Mesenchymal stem cell (in vitro differentiated cells and primary cell): ENCODE measurements around the gene TMEM168.
"Not testable (repeated sequence)": the region's sequence is repeated elsewhere in the genome, so short reads cannot be mapped to it uniquely, and the experiment has no call there.

ENCODE experiments used
- DNase-seq: peaks from one replicate; pipeline ENCODE4 v3.0.0-alpha.2; 2013
- H2AFZ ChIP-seq: one replicate; pipeline ENCODE4 v1.6.1; 2013; ENCODE audit warnings: low read depth, mild to moderate bottlenecking, control low read depth, inconsistent platforms, low read length, moderate library complexity
- H2AK5ac ChIP-seq: 2 replicates; pipeline ENCODE4 v1.6.1; 2013; ENCODE audit warnings: low read length, moderate library complexity, mild to moderate bottlenecking, inconsistent platforms; ENCODE audit not compliant: severe bottlenecking
- H2BK120ac ChIP-seq: one replicate; pipeline ENCODE4 v1.6.1; 2013; ENCODE audit warnings: low read depth, mild to moderate bottlenecking, inconsistent platforms, low read length, moderate library complexity
- H2BK12ac ChIP-seq, 2 experiments: one replicate each; pipeline ENCODE4 v1.6.1; 2013; ENCODE audit warnings: inconsistent platforms in 2 of 2, low read length in 2 of 2, mild to moderate bottlenecking in 2 of 2, moderate library complexity in 2 of 2, control low read depth in 1 of 2
- H2BK15ac ChIP-seq: one replicate; pipeline ENCODE4 v1.6.1; 2013; ENCODE audit warnings: mild to moderate bottlenecking, low read depth, inconsistent platforms; ENCODE audit not compliant: poor library complexity, severe bottlenecking
- H2BK5ac ChIP-seq: 2 replicates; pipeline ENCODE4 v1.6.1; 2013; ENCODE audit warnings: low read depth, mild to moderate bottlenecking, low read length, control low read depth, inconsistent platforms; ENCODE audit not compliant: poor library complexity, severe bottlenecking
- H3K14ac ChIP-seq, 2 experiments: one replicate each; pipeline ENCODE4 v1.6.1; 2013; ENCODE audit warnings: inconsistent platforms in 2 of 2, low read length in 2 of 2, control low read depth in 1 of 2, mild to moderate bottlenecking in 1 of 2, moderate library complexity in 1 of 2
- H3K18ac ChIP-seq, 2 experiments: one replicate each; pipeline ENCODE4 v1.6.1; 2013; ENCODE audit warnings: inconsistent platforms in 2 of 2, low read length in 2 of 2, control low read depth in 1 of 2, low read depth in 1 of 2, mild to moderate bottlenecking in 1 of 2
- H3K23ac ChIP-seq, 2 experiments: one replicate each; pipeline ENCODE4 v1.6.1; 2013; ENCODE audit warnings: inconsistent platforms in 2 of 2, low read length in 2 of 2, mild to moderate bottlenecking in 2 of 2, moderate library complexity in 2 of 2, control low read depth in 1 of 2
- H3K27ac ChIP-seq: 2 replicates; pipeline ENCODE4 v1.5.1; 2013; ENCODE audit warnings: mild to moderate bottlenecking, moderate library complexity, low read length, control low read depth, inconsistent platforms; ENCODE audit not compliant: poor library complexity, severe bottlenecking
- H3K27me3 ChIP-seq, 2 experiments: 2 replicates each; pipeline versions ENCODE4 v1.6.1 to v1.7.0; 2013; ENCODE audit warnings: low read length in 2 of 2, mild to moderate bottlenecking in 2 of 2, moderate library complexity in 2 of 2, control low read depth in 1 of 2, inconsistent platforms in 1 of 2; ENCODE audit not compliant: control insufficient read depth in 1 of 2, insufficient read depth in 1 of 2
- H3K36me3 ChIP-seq, 2 experiments: 2 replicates each; pipeline versions ENCODE4 v1.6.1 to v1.7.0; 2013; ENCODE audit warnings: low read length in 2 of 2, control low read depth in 1 of 2, inconsistent platforms in 1 of 2, low read depth in 1 of 2, mild to moderate bottlenecking in 1 of 2; ENCODE audit not compliant: insufficient read depth in 2 of 2, control insufficient read depth in 1 of 2
- H3K4ac ChIP-seq, 2 experiments: one replicate each; pipeline ENCODE4 v1.6.1; 2013; ENCODE audit warnings: inconsistent platforms in 2 of 2, low read length in 2 of 2, mild to moderate bottlenecking in 2 of 2, moderate library complexity in 2 of 2, control low read depth in 1 of 2, low read depth in 1 of 2
- H3K4me1 ChIP-seq: 2 replicates; pipeline ENCODE4 v1.6.1; 2013; ENCODE audit warnings: low read depth, low read length, control low read depth; ENCODE audit not compliant: control insufficient read depth, insufficient read depth
- H3K4me2 ChIP-seq: 2 replicates; pipeline ENCODE4 v1.6.1; 2013; ENCODE audit warnings: low read length, mild to moderate bottlenecking, inconsistent platforms; ENCODE audit not compliant: poor library complexity, severe bottlenecking
- H3K4me3 ChIP-seq, 2 experiments: 2 replicates each; pipeline versions ENCODE4 v1.5.1 to v1.7.0; 2013; ENCODE audit warnings: low read length in 2 of 2, mild to moderate bottlenecking in 2 of 2, control low read depth in 1 of 2, low read depth in 1 of 2; ENCODE audit not compliant: insufficient read depth in 1 of 2
- H3K79me1 ChIP-seq: replicated peaks from 2 replicates; pipeline ENCODE4 v1.6.1; 2013; ENCODE audit warnings: mild to moderate bottlenecking, control low read depth, low read length, inconsistent platforms; ENCODE audit not compliant: poor library complexity, severe bottlenecking
- H3K9ac ChIP-seq: 2 replicates; pipeline ENCODE4 v1.7.0; 2013; ENCODE audit warnings: mild to moderate bottlenecking, low read length, moderate library complexity
- H3K9me3 ChIP-seq: 2 replicates; pipeline ENCODE4 v1.7.0; 2013; ENCODE audit warnings: mild to moderate bottlenecking, low read length; ENCODE audit not compliant: control insufficient read depth
- H4K8ac ChIP-seq: one replicate; pipeline ENCODE4 v1.6.1; 2013; ENCODE audit warnings: inconsistent platforms, mild to moderate bottlenecking, low read length, moderate library complexity
- H4K91ac ChIP-seq: one replicate; pipeline ENCODE4 v1.6.1; 2013; ENCODE audit warnings: mild to moderate bottlenecking, low read length, inconsistent platforms
- WGBS: methylation state at CpG from one replicate; pipeline ENCODE4 v1.1.7; 2013; ENCODE audit warnings: mixed read lengths; 5-methylcytosine and 5-hydroxymethylcytosine counted together

The TMEM168 gene

DNA sequence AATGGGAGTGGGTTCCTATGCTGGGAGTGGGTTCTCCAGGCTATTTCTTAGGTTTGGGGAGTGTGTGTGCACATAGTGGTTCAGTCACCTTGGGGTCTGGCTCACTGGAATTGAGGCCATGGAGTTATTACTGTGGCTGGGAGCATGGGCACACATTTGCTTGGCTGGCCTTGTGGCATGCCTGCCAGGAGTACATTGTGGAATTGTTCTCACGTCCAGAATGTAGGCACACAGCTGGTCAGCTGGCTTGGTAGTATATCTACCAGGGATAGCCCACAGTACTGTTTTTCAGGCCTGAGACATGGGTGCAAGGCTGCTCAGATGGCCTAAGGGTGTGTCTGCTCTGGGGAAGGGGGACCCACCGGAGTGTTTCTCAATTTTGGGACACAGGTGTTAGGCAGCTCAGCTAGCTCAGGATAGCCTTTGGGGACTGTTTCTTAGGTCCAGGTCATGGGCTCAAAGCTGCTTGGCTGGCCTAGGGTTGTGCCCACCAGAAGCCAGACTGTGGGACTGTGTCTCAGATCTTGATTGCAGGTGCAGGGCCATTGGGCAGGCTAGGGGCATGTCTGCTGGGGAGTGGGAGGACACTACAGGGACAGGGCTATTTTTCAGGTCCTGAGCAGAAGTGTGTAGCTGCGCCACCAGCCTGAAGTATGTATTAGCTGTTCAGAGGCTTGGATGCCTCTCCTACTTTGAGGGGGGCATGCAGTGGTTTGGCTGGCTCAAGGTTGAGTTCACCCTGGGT, 50.6 kb downstream of the TMEM168 start:
- H2BK5ac ChIP-seq: no peak overlapping the region
- H2BK12ac ChIP-seq: no peak overlapping the region
- no peak overlapping the region for H3K4me3 ChIP-seq
- no peak overlapping the region for H3K23ac ChIP-seq
- H3K9ac ChIP-seq: no peak overlapping the region
- no peak overlapping the region for H2BK15ac ChIP-seq
- H2AK5ac ChIP-seq: no peak overlapping the region
- no peak overlapping the region for H3K4ac ChIP-seq
- peaks cover 29% of the 10 kb centered on the region for H3K9me3 ChIP-seq
- H3K27ac ChIP-seq: no peak overlapping the region
- H2BK120ac ChIP-seq: no peak overlapping the region
- H2AFZ ChIP-seq: no peak overlapping the region
- no peak overlapping the region for H4K91ac ChIP-seq
- H3K79me1 ChIP-seq: no peaks in the 10 kb centered on the region
- H3K14ac ChIP-seq: no peak overlapping the region
- H3K4me1 ChIP-seq: no peaks in the 10 kb centered on the region
- WGBS: 68% methylated on average over 3 of the region's 3 CpGs
- H3K36me3 ChIP-seq: no peaks in the 10 kb centered on the region
- H4K8ac ChIP-seq: no peak overlapping the region
- no peak overlapping the region for H3K18ac ChIP-seq
- no peak overlapping the region for H3K4me2 ChIP-seq
- no peak for DNase-seq
- H3K27me3 ChIP-seq: no peaks in the 10 kb centered on the region

DNA sequence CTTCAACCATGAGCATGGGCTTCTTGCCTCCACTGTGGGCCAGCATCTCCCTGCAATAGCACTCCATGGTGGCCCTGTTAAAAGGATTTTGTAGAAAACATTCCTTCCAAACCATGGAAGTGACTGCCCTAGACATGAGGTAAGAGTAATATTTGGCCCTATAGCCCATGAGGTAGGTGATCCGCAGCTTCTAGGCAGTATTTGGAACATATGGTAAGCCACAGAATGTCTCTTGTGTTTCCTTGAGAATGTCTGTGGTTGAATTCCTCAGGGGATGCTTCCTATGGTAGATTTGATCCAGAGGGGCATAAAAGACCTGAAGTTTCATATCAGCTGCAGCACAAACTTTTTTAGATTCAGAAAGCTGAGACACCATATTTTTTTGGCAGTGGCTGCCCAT, 54.9 kb downstream of the TMEM168 start:
- Histone ChIP-seq H2BK120ac (no peak overlapping the region), H3K36me3 (no peaks in the 10 kb centered on the region), H3K27ac (no peak overlapping the region), H3K23ac (no peak overlapping the region), H3K4me2 (no peak overlapping the region), H2BK12ac (no peak overlapping the region), H4K91ac (no peak overlapping the region), H4K8ac (no peak overlapping the region), H3K9me3 (peaks cover 33% of the 10 kb centered on the region), H3K27me3 (no peaks in the 10 kb centered on the region), H3K79me1 (no peaks in the 10 kb centered on the region), H2AK5ac (no peak overlapping the region), H3K4ac (no peak overlapping the region), H2BK15ac (no peak overlapping the region), H2AFZ (no peak overlapping the region), H2BK5ac (no peak overlapping the region), H3K4me3 (no peak overlapping the region), H3K18ac (no peak overlapping the region), H3K14ac (no peak overlapping the region), H3K9ac (no peak overlapping the region), H3K4me1 (no peaks in the 10 kb centered on the region)
- DNase-seq: no peak
- WGBS: 83% methylated on average over 1 of the region's 1 CpG

DNA sequence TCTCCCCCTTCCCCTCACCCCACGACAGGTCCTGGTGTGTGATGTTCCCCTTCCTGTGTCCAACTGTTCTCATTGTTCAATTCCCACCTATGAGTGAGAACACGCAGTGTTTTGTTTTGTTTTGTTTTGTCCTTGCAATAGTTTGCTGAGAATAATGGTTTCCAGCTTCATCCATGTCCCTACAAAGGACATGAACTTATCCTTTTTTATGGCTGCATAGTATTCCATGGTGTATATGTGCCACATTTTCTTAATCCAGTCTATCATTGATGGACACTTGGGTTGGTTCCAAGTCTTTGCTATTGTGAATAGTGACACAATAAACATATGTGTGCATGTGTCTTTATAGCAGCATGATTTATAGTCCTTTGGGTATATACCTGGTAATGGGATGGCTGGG, 58.9 kb downstream of the TMEM168 start:
- not testable (repeated sequence) for H3K14ac ChIP-seq, H2BK12ac ChIP-seq, H2AFZ ChIP-seq, H3K18ac ChIP-seq, H2BK15ac ChIP-seq, H2BK5ac ChIP-seq, H3K23ac ChIP-seq, H3K36me3 ChIP-seq, H3K79me1 ChIP-seq, H3K27ac ChIP-seq, H2BK120ac ChIP-seq, DNase-seq, H4K91ac ChIP-seq, H2AK5ac ChIP-seq, H3K4me1 ChIP-seq, H3K4me3 ChIP-seq, H3K4me2 ChIP-seq, H3K4ac ChIP-seq, H3K27me3 ChIP-seq, H4K8ac ChIP-seq, H3K9ac ChIP-seq
- WGBS: no CpG with 5 or more reads among the region's 2 CpGs
- peaks cover 36% of the 10 kb centered on the region for H3K9me3 ChIP-seq

DNA sequence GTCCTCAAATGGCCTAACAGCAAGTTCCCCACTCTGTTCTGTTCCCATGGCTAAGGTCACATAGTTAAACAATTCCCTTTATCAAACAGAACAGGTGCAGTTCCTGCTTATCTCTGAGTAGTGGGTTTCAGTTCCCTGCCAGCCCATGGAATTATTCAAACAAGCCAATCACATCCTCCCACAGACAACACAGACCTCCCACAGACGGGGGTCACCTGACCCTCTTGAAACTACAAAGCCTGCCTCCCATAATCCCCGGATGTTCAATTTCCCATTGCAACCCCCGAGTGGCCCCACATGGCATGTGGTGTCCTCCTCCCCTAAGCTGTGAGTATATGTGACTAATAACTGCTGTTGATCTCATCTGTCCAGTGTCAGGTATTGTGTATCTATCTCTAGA, 64.1 kb downstream of the TMEM168 start:
- no peak for DNase-seq
- H2AFZ ChIP-seq: no peak overlapping the region
- peaks cover 5% of the 10 kb centered on the region for H3K4me1 ChIP-seq
- no peak overlapping the region for H2BK15ac ChIP-seq
- no peak overlapping the region for H4K91ac ChIP-seq
- H3K18ac ChIP-seq: no peak overlapping the region
- H3K14ac ChIP-seq: no peak overlapping the region
- no peaks in the 10 kb centered on the region for H3K36me3 ChIP-seq
- H2BK5ac ChIP-seq: no peak overlapping the region
- no peak overlapping the region for H4K8ac ChIP-seq
- H3K79me1 ChIP-seq: no peaks in the 10 kb centered on the region
- no peak overlapping the region for H3K4me2 ChIP-seq
- no peak overlapping the region for H3K9ac ChIP-seq
- no peak overlapping the region for H2BK120ac ChIP-seq
- no peaks in the 10 kb centered on the region for H3K27me3 ChIP-seq
- no CpG with 5 or more reads among the region's 3 CpGs for WGBS
- H2BK12ac ChIP-seq: no peak overlapping the region
- H3K27ac ChIP-seq: no peak overlapping the region
- H3K23ac ChIP-seq: no peak overlapping the region
- H3K9me3 ChIP-seq: peaks cover 21% of the 10 kb centered on the region
- no peak overlapping the region for H3K4me3 ChIP-seq
- H3K4ac ChIP-seq: no peak overlapping the region
- H2AK5ac ChIP-seq: peak overlapping the region; percentile 36
